ENCODE measurements around the gene MATN1. TPM values are rescaled to one million over a fixed set of nuclear protein-coding genes. Genes with fewer than 3 reads are reported as not detected.

The MATN1 gene
- total RNA-seq, 1 experiment from 2014 or later: 0.24 TPM

DNA sequence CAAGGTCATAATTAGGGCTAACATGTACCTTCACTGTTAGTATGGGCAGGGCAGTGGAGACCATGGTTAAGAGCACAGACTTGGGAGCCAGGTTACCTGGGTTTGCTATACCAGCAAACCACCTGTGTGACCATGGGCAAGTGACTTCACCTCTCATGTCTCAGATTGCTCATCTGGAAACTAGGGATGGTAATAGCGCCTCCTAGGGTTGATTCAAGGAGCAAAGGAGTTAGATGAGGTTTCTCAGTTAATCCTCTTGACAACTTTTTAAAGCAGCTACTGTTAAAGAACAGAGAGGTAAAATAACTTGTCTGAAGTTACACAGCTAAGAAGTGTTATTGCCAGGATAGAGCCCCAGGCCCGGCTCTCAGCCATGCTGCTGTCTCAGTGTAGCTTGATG is 790 bp upstream of the MATN1 start:
- ChIA-PET POLR2A (no interaction called here), CTCF (interaction anchor here (0.6 to 6.7 kb wide), 14 partner anchors 9 to 368 kb away, joined by 3 to 89 read pairs (median 4); no protein-coding TSS in a partner anchor)
- Mint-ChIP-seq H3K27me3 (ENCODE audit: low read depth) (no peaks in the 10 kb centered on the region), H3K4me1 (peaks cover 20% of the 10 kb centered on the region), H3K27ac (peak overlapping the region; percentile 79), H3K36me3 (no peaks in the 10 kb centered on the region), H3K9me3 (no peaks in the 10 kb centered on the region), H3K4me3 (no peak overlapping the region)
- DNase-seq (ENCODE audit: low spot score) (no peak), ATAC-seq (no peak)
- TF ChIP-seq ATF6 (CRISPR knock-in tag; IDR thresholded peaks at IDR 0.05): no peak
- TF ChIP-seq ELF4 (CRISPR knock-in tag; IDR thresholded peaks at IDR 0.05; ENCODE audit: low read depth): no peak
- no peak for TF ChIP-seq ATF3 (CRISPR knock-in tag; conservative IDR thresholded peaks at IDR 0.05)
- no peak for TF ChIP-seq ZNF232 (CRISPR knock-in tag; IDR thresholded peaks at IDR 0.05)
- no peak for TF ChIP-seq ZNF532 (CRISPR knock-in tag; IDR thresholded peaks at IDR 0.05; ENCODE audit: borderline replicate concordance)
- no peak for TF ChIP-seq IRF2 (CRISPR knock-in tag; IDR thresholded peaks at IDR 0.05; ENCODE audit: borderline replicate concordance, low read depth)
- TF ChIP-seq ZNF281 (CRISPR knock-in tag; IDR thresholded peaks at IDR 0.05): no peak
- TF ChIP-seq, protein P1, sequence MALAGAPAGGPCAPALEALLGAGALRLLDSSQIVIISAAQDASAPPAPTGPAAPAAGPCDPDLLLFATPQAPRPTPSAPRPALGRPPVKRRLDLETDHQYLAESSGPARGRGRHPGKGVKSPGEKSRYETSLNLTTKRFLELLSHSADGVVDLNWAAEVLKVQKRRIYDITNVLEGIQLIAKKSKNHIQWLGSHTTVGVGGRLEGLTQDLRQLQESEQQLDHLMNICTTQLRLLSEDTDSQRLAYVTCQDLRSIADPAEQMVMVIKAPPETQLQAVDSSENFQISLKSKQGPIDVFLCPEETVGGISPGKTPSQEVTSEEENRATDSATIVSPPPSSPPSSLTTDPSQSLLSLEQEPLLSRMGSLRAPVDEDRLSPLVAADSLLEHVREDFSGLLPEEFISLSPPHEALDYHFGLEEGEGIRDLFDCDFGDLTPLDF (CRISPR knock-in tag; IDR thresholded peaks at IDR 0.05): no peak
- no peak for TF ChIP-seq ZBTB43 (CRISPR knock-in tag; IDR thresholded peaks at IDR 0.05)
- TF ChIP-seq, protein P2, sequence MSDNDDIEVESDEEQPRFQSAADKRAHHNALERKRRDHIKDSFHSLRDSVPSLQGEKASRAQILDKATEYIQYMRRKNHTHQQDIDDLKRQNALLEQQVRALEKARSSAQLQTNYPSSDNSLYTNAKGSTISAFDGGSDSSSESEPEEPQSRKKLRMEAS (CRISPR knock-in tag; IDR thresholded peaks at IDR 0.05): no peak
- TF ChIP-seq FOXP1 (CRISPR knock-in tag; IDR thresholded peaks at IDR 0.05; ENCODE audit: borderline replicate concordance): no peak
- no peak for TF ChIP-seq TP53 (CRISPR knock-in tag; IDR thresholded peaks at IDR 0.05)
- no peak for TF ChIP-seq ZNF416 (CRISPR knock-in tag; IDR thresholded peaks at IDR 0.05)
- no peak for TF ChIP-seq ZNF121 (CRISPR knock-in tag; IDR thresholded peaks at IDR 0.05)
- TF ChIP-seq, protein P3, sequence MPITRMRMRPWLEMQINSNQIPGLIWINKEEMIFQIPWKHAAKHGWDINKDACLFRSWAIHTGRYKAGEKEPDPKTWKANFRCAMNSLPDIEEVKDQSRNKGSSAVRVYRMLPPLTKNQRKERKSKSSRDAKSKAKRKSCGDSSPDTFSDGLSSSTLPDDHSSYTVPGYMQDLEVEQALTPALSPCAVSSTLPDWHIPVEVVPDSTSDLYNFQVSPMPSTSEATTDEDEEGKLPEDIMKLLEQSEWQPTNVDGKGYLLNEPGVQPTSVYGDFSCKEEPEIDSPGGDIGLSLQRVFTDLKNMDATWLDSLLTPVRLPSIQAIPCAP (CRISPR knock-in tag; IDR thresholded peaks at IDR 0.05): no peak
- no peak for TF ChIP-seq USF2 (CRISPR knock-in tag; IDR thresholded peaks at IDR 0.05)
- no peak for TF ChIP-seq TEAD4 (CRISPR knock-in tag; IDR thresholded peaks at IDR 0.05)

Data from WTC11 (cell line).